PC-9 (cell line): ENCODE measurements around the gene ST7. TPM values are rescaled to one million over a fixed set of nuclear protein-coding genes. Genes with fewer than 3 reads are reported as not detected.
A peak's percentile ranks its signal among the peaks of the same experiment; 100 is the strongest.

ENCODE experiments used
- BruUV-seq: library from RNA; stranded (reverse); fragments of 400-500 nt; replicated peaks from 2 replicates; lab custom pipeline; 2021; lab: Mats Ljungman, UMichigan
- CTCF ChIA-PET: fragments of 300-600 bp; sonication (Branson Sonifier 250); formaldehyde crosslinking; loops from one replicate; lab custom pipeline; 2022; ENCODE audit warnings: antibody characterized with exemption; lab: Charles Lee
- POLR2A ChIA-PET: fragments of 300-600 bp; sonication (Branson Sonifier 250); formaldehyde crosslinking; loops from one replicate; lab custom pipeline; 2022; ENCODE audit warnings: antibody characterized with exemption; ENCODE audit not compliant: unreplicated experiment; lab: Charles Lee
- DNase-seq, 2 experiments: peaks; one replicate each; pipeline versions ENCODE4 v3.0.0 to v3.0.0-alpha.2; 2015 to 2022; ENCODE audit warnings: mixed read lengths in 1 of 2
- H2AFZ ChIP-seq: fragments of 200-600 bp; sonication (generic); 2 replicates; pipeline ENCODE4 v1.8.1; 2017; ENCODE audit warnings: antibody characterized with exemption
- H3F3A ChIP-seq: fragments of 200-600 bp; sonication (generic); 2 replicates; pipeline ENCODE4 v1.8.1; 2017; ENCODE audit warnings: antibody characterized with exemption, mild to moderate bottlenecking, low read depth; ENCODE audit not compliant: insufficient read depth
- H3K27ac ChIP-seq: fragments of 200-600 bp; sonication (generic); 2 replicates; pipeline ENCODE4 v1.6.1; 2016; ENCODE audit warnings: mixed run types
- H3K27me3 ChIP-seq: fragments of 200-600 bp; sonication (generic); 2 replicates; pipeline ENCODE4 v1.6.1; 2016; ENCODE audit warnings: low read depth, mixed run types; ENCODE audit not compliant: insufficient read depth
- H3K36me3 ChIP-seq: fragments of 200-600 bp; sonication (generic); 2 replicates; pipeline ENCODE4 v1.6.1; 2016; ENCODE audit warnings: low read depth, mixed run types
- H3K4me1 ChIP-seq: fragments of 200-600 bp; sonication (generic); replicated peaks from 2 replicates; pipeline ENCODE4 v1.6.1; 2016; ENCODE audit warnings: mixed run types; ENCODE audit not compliant: insufficient read depth
- H3K4me2 ChIP-seq: fragments of 200-600 bp; sonication (generic); 2 replicates; pipeline ENCODE4 v1.6.1; 2017; ENCODE audit warnings: mixed run types
- H3K4me3 ChIP-seq: fragments of 200-600 bp; sonication (generic); 2 replicates; pipeline ENCODE4 v1.6.1; 2016; ENCODE audit warnings: mixed run types
- H3K79me2 ChIP-seq: fragments of 200-600 bp; sonication (generic); 2 replicates; pipeline ENCODE4 v1.6.1; 2017; ENCODE audit warnings: low read depth, mixed run types
- H3K9me2 ChIP-seq: fragments of 200-600 bp; sonication (generic); 2 replicates; pipeline ENCODE4 v1.8.1; 2017; ENCODE audit warnings: mild to moderate bottlenecking; ENCODE audit not compliant: insufficient read depth
- H3K9me3 ChIP-seq: fragments of 200-600 bp; sonication (generic); 2 replicates; pipeline ENCODE4 v1.8.1; 2016; ENCODE audit warnings: low read depth; ENCODE audit not compliant: insufficient read depth
- H4K20me1 ChIP-seq: fragments of 200-600 bp; sonication (generic); 2 replicates; pipeline ENCODE4 v1.8.1; 2017; ENCODE audit not compliant: insufficient read depth
- CTCF ChIP-seq: fragments of 200-600 bp; sonication (generic); conservative IDR thresholded peaks from 2 replicates; pipeline ENCODE4 v1.6.1; 2017; ENCODE audit warnings: mixed run types, antibody characterized with exemption, mild to moderate bottlenecking, moderate library complexity
- EZH2 ChIP-seq: fragments of 200-600 bp; sonication (generic); IDR thresholded peaks from 2 replicates; pipeline ENCODE4 v1.8.0; 2017; ENCODE audit warnings: antibody characterized with exemption, low read depth
- intact Hi-C: fragments of 100-400 bp; cut with micrococcal nuclease; formaldehyde crosslinking; loops from one replicate; pipeline ENCODE4 v1.10.0; 2022; ENCODE audit not compliant: unreplicated experiment
- total RNA-seq: library from RNA; stranded (reverse); gene quantifications from 2 replicates; pipeline ENCODE4 v1.2.3, GENCODE V29; 2021

ST7 gene
- total RNA-seq, 1 experiment from 2014 or later: 25.8 TPM

- Histone ChIP-seq H3K4me3 (no peak overlapping the region), H3F3A (no peaks in the 10 kb centered on the region), H3K27ac (no peak overlapping the region), H3K9me2 (no peaks in the 10 kb centered on the region), H3K9me3 (no peaks in the 10 kb centered on the region), H2AFZ (no peak overlapping the region), H3K4me1 (no peaks in the 10 kb centered on the region), H3K27me3 (no peaks in the 10 kb centered on the region), H3K36me3 (no peaks in the 10 kb centered on the region), H4K20me1 (no peaks in the 10 kb centered on the region; the same call in 1 of the 2 replicates), H3K4me2 (no peak overlapping the region), H3K79me2 (no peaks in the 10 kb centered on the region)
- POLR2A ChIA-PET: no interaction called here
- CTCF ChIA-PET: no interaction called here
- intact Hi-C loops: no loop called here
- peak in 1 of 2 experiments; percentile 33 for DNase-seq
- no peak for TF ChIP-seq EZH2
- TF ChIP-seq CTCF: no peak
- BruUV-seq: no TSS peak
Observed at GRCh38 chr7:117067340-117067739, 114.0 kb downstream of the ST7 start.

- Histone ChIP-seq H4K20me1 (no peaks in the 10 kb centered on the region; the same call in 1 of the 2 replicates), H3K79me2 (no peaks in the 10 kb centered on the region), H3K9me3 (no peaks in the 10 kb centered on the region), H3K4me3 (no peak overlapping the region), H3K9me2 (no peaks in the 10 kb centered on the region), H3K36me3 (no peaks in the 10 kb centered on the region), H3F3A (no peaks in the 10 kb centered on the region), H2AFZ (no peak overlapping the region), H3K27ac (no peak overlapping the region), H3K4me2 (no peak overlapping the region), H3K27me3 (no peaks in the 10 kb centered on the region), H3K4me1 (no peaks in the 10 kb centered on the region)
- CTCF ChIA-PET: no interaction called here
- intact Hi-C loops: no loop called here
- no TSS peak for BruUV-seq
- TF ChIP-seq EZH2 (no peak), CTCF (no peak)
- no peak for DNase-seq
- POLR2A ChIA-PET: no interaction called here
Observed at GRCh38 chr7:117068511-117069145, 115.3 kb downstream of the ST7 start.

GRCh38 chr7:117069379-117069778 lies 116.1 kb downstream of the ST7 start:
- Histone ChIP-seq H2AFZ (no peak overlapping the region), H3K4me2 (no peak overlapping the region), H4K20me1 (no peaks in the 10 kb centered on the region; the same call in 1 of the 2 replicates), H3K27ac (no peak overlapping the region), H3K36me3 (no peaks in the 10 kb centered on the region), H3F3A (no peaks in the 10 kb centered on the region), H3K4me1 (no peaks in the 10 kb centered on the region), H3K79me2 (no peaks in the 10 kb centered on the region), H3K9me2 (no peaks in the 10 kb centered on the region), H3K4me3 (no peak overlapping the region), H3K27me3 (no peaks in the 10 kb centered on the region), H3K9me3 (no peaks in the 10 kb centered on the region)
- BruUV-seq: no TSS peak
- intact Hi-C loops: no loop called here
- TF ChIP-seq EZH2 (no peak), CTCF (no peak)
- ChIA-PET POLR2A (interaction anchor here (0.7 kb wide), 1 partner anchor 94 kb away, joined by 3 read pairs; no protein-coding TSS in a partner anchor), CTCF (no interaction called here)
- no peak for DNase-seq
